Liver (tissue), 9 donors: ENCODE measurements around the gene CD40. TPM values are rescaled to one million over a fixed set of nuclear protein-coding genes. Genes with fewer than 3 reads are reported as not detected.

Experiments
- DNase-seq: peaks from one replicate; pipeline ENCODE4 v3.0.0-alpha.2; 2017; ENCODE audit warnings: low spot score
- H3K27ac ChIP-seq, 2 donors: one replicate each; pipeline ENCODE4 v1.7.0; 2013; ENCODE audit warnings: inconsistent platforms in 2 of 2, low read length in 2 of 2, control low read depth in 1 of 2, low read depth in 1 of 2, mild to moderate bottlenecking in 1 of 2
- H3K27me3 ChIP-seq, 4 donors: one replicate each; pipeline versions ENCODE4 v1.6.1 to v1.7.0; 2013; ENCODE audit warnings: low read length in 3 of 4, inconsistent platforms in 1 of 4, mild to moderate bottlenecking in 1 of 4, moderate library complexity in 1 of 4; ENCODE audit not compliant: control insufficient read depth in 4 of 4, insufficient read depth in 4 of 4
- H3K36me3 ChIP-seq, 4 donors: one replicate each; pipeline versions ENCODE4 v1.6.1 to v1.7.0; 2013; ENCODE audit warnings: low read length in 3 of 4, mild to moderate bottlenecking in 3 of 4, low read depth in 1 of 4, moderate library complexity in 1 of 4; ENCODE audit not compliant: control insufficient read depth in 4 of 4, insufficient read depth in 3 of 4
- H3K4me1 ChIP-seq, 4 donors: one replicate each; pipeline versions ENCODE4 v1.6.1 to v1.7.0; 2013; ENCODE audit warnings: low read length in 3 of 4, mild to moderate bottlenecking in 3 of 4, moderate library complexity in 1 of 4; ENCODE audit not compliant: control insufficient read depth in 4 of 4, insufficient read depth in 4 of 4
- H3K4me3 ChIP-seq, 3 donors: one replicate each; pipeline versions ENCODE4 v1.6.1 to v1.7.0; 2013; ENCODE audit warnings: low read length in 3 of 3, control low read depth in 1 of 3, low read depth in 1 of 3, mild to moderate bottlenecking in 1 of 3
- H3K9ac ChIP-seq, 2 donors: one replicate each; pipeline ENCODE4 v1.7.0; 2013; ENCODE audit warnings: low read length in 2 of 2, mild to moderate bottlenecking in 2 of 2, moderate library complexity in 2 of 2, control low read depth in 1 of 2, low read depth in 1 of 2
- H3K9me3 ChIP-seq, 4 donors: one replicate each; pipeline versions ENCODE4 v1.6.1 to v1.7.0; 2013; ENCODE audit warnings: low read length in 3 of 4; ENCODE audit not compliant: control insufficient read depth in 4 of 4
- ATF3 ChIP-seq: IDR thresholded peaks from 2 replicates; pipeline ENCODE4 v1.6.1; 2016; ENCODE audit warnings: antibody characterized with exemption
- CTCF ChIP-seq: fragments of 150-350 bp; IDR thresholded peaks from 2 replicates; pipeline ENCODE4 v1.5.1; 2017; ENCODE audit warnings: improper control_type of control experiment, low read depth, low read length; ENCODE audit not compliant: missing input control
- EGR1 ChIP-seq, 2 donors: IDR thresholded peaks; 2 replicates each; pipeline ENCODE4 v1.6.1; 2016 to 2018; ENCODE audit warnings: antibody characterized with exemption in 2 of 2, low read depth in 2 of 2
- FOXA1 ChIP-seq: IDR thresholded peaks from 2 replicates; pipeline ENCODE4 v1.6.1; 2016; ENCODE audit warnings: antibody characterized with exemption
- FOXA2 ChIP-seq: IDR thresholded peaks from 2 replicates; pipeline ENCODE4 v1.6.1; 2016; ENCODE audit warnings: antibody characterized with exemption
- GABPA ChIP-seq, 2 donors: IDR thresholded peaks in 1 of 2; conservative IDR thresholded peaks in 1 of 2; 2 replicates each; pipeline ENCODE4 v1.6.1; 2016; ENCODE audit warnings: antibody characterized with exemption in 2 of 2, mild to moderate bottlenecking in 1 of 2, moderate library complexity in 1 of 2
- HNF4A ChIP-seq, 2 donors: conservative IDR thresholded peaks; 2 replicates each; pipeline ENCODE4 v1.6.1; 2016; ENCODE audit warnings: antibody characterized with exemption in 2 of 2, mild to moderate bottlenecking in 2 of 2
- HNF4G ChIP-seq: IDR thresholded peaks from 2 replicates; pipeline ENCODE4 v1.6.1; 2016; ENCODE audit warnings: antibody characterized with exemption
- JUND ChIP-seq, 2 donors: IDR thresholded peaks; 2 replicates each; pipeline ENCODE4 v1.6.1; 2016; ENCODE audit warnings: antibody characterized with exemption in 2 of 2
- MAX ChIP-seq: IDR thresholded peaks from 2 replicates; pipeline ENCODE4 v1.6.1; 2016; ENCODE audit warnings: antibody characterized with exemption
- NR2F2 ChIP-seq: IDR thresholded peaks from 2 replicates; pipeline ENCODE4 v1.6.1; 2016; ENCODE audit warnings: antibody characterized with exemption
- RAD21 ChIP-seq, 2 donors: IDR thresholded peaks; 2 replicates each; pipeline ENCODE4 v1.6.1; 2016; ENCODE audit warnings: antibody characterized with exemption in 2 of 2, mild to moderate bottlenecking in 2 of 2
- RXRA ChIP-seq, 2 donors: IDR thresholded peaks; 2 replicates each; pipeline ENCODE4 v1.6.1; 2017 to 2018; ENCODE audit warnings: antibody characterized with exemption in 2 of 2, mild to moderate bottlenecking in 1 of 2
- SP1 ChIP-seq: IDR thresholded peaks from 2 replicates; pipeline ENCODE4 v1.6.1; 2018; ENCODE audit warnings: antibody characterized with exemption, mild to moderate bottlenecking
- TAF1 ChIP-seq: conservative IDR thresholded peaks from 2 replicates; pipeline ENCODE4 v1.6.1; 2016; ENCODE audit warnings: antibody characterized with exemption, mild to moderate bottlenecking
- YY1 ChIP-seq: IDR thresholded peaks from 2 replicates; pipeline ENCODE4 v1.6.1; 2016; ENCODE audit warnings: antibody characterized with exemption, mild to moderate bottlenecking
- ZBTB33 ChIP-seq: IDR thresholded peaks from 2 replicates; pipeline ENCODE4 v1.6.1; 2016; ENCODE audit warnings: antibody characterized with exemption
- WGBS: extraction: QIAGEN DNeasy Blood & Tissue Kit; methylation state at CpG from one replicate; pipeline ENCODE4 v1.1.7; 2013; 5-methylcytosine and 5-hydroxymethylcytosine counted together
- polyA plus RNA-seq, 2 donors: library from polyadenylated mRNA; stranded (reverse) in 1 of 2; unstranded in 1 of 2; fragments of 200-250 nt in 1 of 2; fragments of >200 nt in 1 of 2; fragmentation: Nextera tagmentation in 1 of 2; extraction: Ambion mirVana in 1 of 2; gene quantifications; one replicate each; pipeline versions ENCODE4 v1.2.1 to v1.2.3, GENCODE V29; 2013 to 2015
- total RNA-seq, 2 donors: library from RNA; depleted of rRNA; stranded (reverse); fragments of >200 nt; gene quantifications; one replicate each; pipeline ENCODE4 v1.2.3, GENCODE V29; 2014
- TF ChIP-seq, protein P1 (sequence below): IDR thresholded peaks from 2 replicates; pipeline ENCODE4 v1.6.1; 2016; ENCODE audit warnings: antibody characterized with exemption, mild to moderate bottlenecking
- donor health status: healthy.
- donor health status: healthy.
- donor health status: healthy.
- donor health status: healthy.
- donor health status: healthy.

The CD40 gene
- total and polyA plus RNA-seq, 4 donors = 2.2 to 9.4 (median 6.0) TPM

GRCh38 chr20:46107061-46107460 is 11.1 kb upstream of the CD40 start:
- no peak for DNase-seq
- Histone ChIP-seq H3K27ac (no peak overlapping the region), H3K9ac (no peak overlapping the region), H3K4me3 (no peak overlapping the region), H3K36me3 (no peaks in the 10 kb centered on the region), H3K27me3 (peaks cover 0 to 3% (median 0%) of the 10 kb centered on the region in 4 donors), H3K4me1 (no peaks in the 10 kb centered on the region), H3K9me3 (peaks cover 0 to 3% (median 0%) of the 10 kb centered on the region in 4 donors)
- no peak for TF ChIP-seq YY1
- TF ChIP-seq RAD21 (IDR thresholded peaks at IDR 0.05) = no peak
- TF ChIP-seq CTCF = no peak
- no peak for TF ChIP-seq ATF3
- no peak for TF ChIP-seq ZBTB33
- TF ChIP-seq HNF4G = no peak
- TF ChIP-seq RXRA (IDR thresholded peaks at IDR 0.05) = no peak
- no peak for TF ChIP-seq NR2F2
- TF ChIP-seq HNF4A (conservative IDR thresholded peaks at IDR 0.05) = no peak
- TF ChIP-seq EGR1 (IDR thresholded peaks at IDR 0.05; ENCODE audit: low read depth in 2 of 2) = no peak
- TF ChIP-seq, protein P1, sequence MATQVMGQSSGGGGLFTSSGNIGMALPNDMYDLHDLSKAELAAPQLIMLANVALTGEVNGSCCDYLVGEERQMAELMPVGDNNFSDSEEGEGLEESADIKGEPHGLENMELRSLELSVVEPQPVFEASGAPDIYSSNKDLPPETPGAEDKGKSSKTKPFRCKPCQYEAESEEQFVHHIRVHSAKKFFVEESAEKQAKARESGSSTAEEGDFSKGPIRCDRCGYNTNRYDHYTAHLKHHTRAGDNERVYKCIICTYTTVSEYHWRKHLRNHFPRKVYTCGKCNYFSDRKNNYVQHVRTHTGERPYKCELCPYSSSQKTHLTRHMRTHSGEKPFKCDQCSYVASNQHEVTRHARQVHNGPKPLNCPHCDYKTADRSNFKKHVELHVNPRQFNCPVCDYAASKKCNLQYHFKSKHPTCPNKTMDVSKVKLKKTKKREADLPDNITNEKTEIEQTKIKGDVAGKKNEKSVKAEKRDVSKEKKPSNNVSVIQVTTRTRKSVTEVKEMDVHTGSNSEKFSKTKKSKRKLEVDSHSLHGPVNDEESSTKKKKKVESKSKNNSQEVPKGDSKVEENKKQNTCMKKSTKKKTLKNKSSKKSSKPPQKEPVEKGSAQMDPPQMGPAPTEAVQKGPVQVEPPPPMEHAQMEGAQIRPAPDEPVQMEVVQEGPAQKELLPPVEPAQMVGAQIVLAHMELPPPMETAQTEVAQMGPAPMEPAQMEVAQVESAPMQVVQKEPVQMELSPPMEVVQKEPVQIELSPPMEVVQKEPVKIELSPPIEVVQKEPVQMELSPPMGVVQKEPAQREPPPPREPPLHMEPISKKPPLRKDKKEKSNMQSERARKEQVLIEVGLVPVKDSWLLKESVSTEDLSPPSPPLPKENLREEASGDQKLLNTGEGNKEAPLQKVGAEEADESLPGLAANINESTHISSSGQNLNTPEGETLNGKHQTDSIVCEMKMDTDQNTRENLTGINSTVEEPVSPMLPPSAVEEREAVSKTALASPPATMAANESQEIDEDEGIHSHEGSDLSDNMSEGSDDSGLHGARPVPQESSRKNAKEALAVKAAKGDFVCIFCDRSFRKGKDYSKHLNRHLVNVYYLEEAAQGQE = no peak
- TF ChIP-seq JUND (IDR thresholded peaks at IDR 0.05) = no peak
- no peak for TF ChIP-seq GABPA (IDR thresholded peaks at IDR 0.05 in 1 of 2, conservative IDR thresholded peaks at IDR 0.05 in 1 of 2)
- no peak for TF ChIP-seq SP1
- WGBS = 61% methylated on average over 6 of the region's 6 CpGs

- Histone ChIP-seq H3K9ac (no peak overlapping the region), H3K4me1 (no peaks in the 10 kb centered on the region), H3K27me3 (peaks cover 0 to 3% (median 0%) of the 10 kb centered on the region in 4 donors), H3K36me3 (no peaks in the 10 kb centered on the region), H3K27ac (no peak overlapping the region), H3K4me3 (no peak overlapping the region), H3K9me3 (peaks cover 0 to 3% (median 0%) of the 10 kb centered on the region in 4 donors)
- no peak for DNase-seq
- TF ChIP-seq HNF4G (no peak), ATF3 (no peak), CTCF (no peak), FOXA2 (no peak), FOXA1 (no peak), RAD21 (IDR thresholded peaks at IDR 0.05) (no peak), JUND (IDR thresholded peaks at IDR 0.05) (no peak), EGR1 (IDR thresholded peaks at IDR 0.05; ENCODE audit: low read depth in 2 of 2) (no peak), TAF1 (no peak), HNF4A (conservative IDR thresholded peaks at IDR 0.05) (no peak), MAX (no peak), NR2F2 (no peak)
- TF ChIP-seq, protein P1 = no peak
- WGBS = 63% methylated on average over 5 of the region's 5 CpGs
These were observed 9.7 kb upstream of the CD40 start for GRCh38 chr20:46108435-46108841.
